Measurements from ENCODE around the gene ATF6B.
A peak's percentile ranks its signal among the peaks of the same experiment; 100 is the strongest.

Gene ATF6B

DNA sequence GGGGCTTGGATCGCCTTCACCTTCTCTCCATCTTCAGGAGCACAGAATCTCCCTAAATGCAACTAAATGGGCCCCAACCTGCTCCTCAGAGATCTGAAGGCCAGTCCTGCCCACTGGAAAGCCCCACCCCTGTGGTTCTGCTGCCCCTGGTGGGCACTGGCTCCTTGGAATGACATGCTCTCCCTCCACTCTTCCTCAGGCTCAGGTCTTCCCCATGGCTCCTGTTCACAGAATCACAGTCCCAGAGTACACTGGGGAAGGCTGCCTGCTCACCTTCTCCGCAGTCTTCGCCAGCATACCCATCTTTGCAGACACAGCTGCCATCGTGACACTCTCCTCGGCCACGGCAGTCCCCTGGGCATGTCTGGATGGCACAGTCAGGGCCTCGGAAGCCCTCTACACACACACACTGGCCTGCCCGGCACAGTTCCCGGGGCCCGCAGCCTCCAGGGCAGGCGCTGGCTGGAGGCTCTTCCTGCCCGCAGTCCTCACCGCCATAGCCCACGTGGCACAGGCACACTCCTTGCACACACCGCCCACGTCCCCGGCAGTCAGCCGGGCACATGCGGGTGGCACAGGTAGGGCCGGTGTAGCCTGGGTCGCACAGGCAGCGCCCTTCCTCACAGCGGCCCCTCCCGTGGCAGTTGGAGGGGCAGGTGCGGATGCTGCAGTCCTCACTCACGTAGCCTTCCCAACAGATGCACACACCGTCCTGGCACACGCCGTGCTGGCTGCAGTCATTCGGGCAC is 32.5 kb downstream of the ATF6B start:
- no peak overlapping the region for H3K4ac ChIP-seq (ENCODE audit: low read depth, low read length)
- no peak overlapping the region for H4K91ac ChIP-seq (ENCODE audit: low read depth, low read length)
- peaks cover 2% of the 10 kb centered on the region for H3K9me3 ChIP-seq (ENCODE audit: insufficient read depth, low read depth, low read length)
- H3K27ac ChIP-seq (ENCODE audit: low read depth, low read length): no peak overlapping the region
- WGBS (ENCODE audit: extremely low coverage, insufficient coverage, insufficient read length): no CpG with 5 or more reads among the region's 30 CpGs
- no peak overlapping the region for H4K12ac ChIP-seq (ENCODE audit: low read depth, low read length)
- no peak overlapping the region for H3K23ac ChIP-seq (ENCODE audit: low read length)
- no peaks in the 10 kb centered on the region for H3K27me3 ChIP-seq (ENCODE audit: insufficient read depth, low read length)
- H3K79me2 ChIP-seq (ENCODE audit: control insufficient read depth, insufficient read depth, low read length, poor library complexity): no peaks in the 10 kb centered on the region
- no peak overlapping the region for H3K4me2 ChIP-seq (ENCODE audit: low read length)
- no peaks in the 10 kb centered on the region for H3K36me3 ChIP-seq (ENCODE audit: control insufficient read depth in 1 of 2, insufficient read depth in 2 of 2, low read length in 2 of 2)
- DNase-seq: peak in 1 of 2 donors; percentile 38
- no peak overlapping the region for H2AFZ ChIP-seq (ENCODE audit: insufficient read depth, low read length, poor library complexity)
- no peak overlapping the region for H2AK5ac ChIP-seq (ENCODE audit: low read length)
- H3K9ac ChIP-seq (ENCODE audit: low read length): no peak overlapping the region
- no peak overlapping the region for H4K8ac ChIP-seq (ENCODE audit: low read depth, low read length)
- no peak overlapping the region for H3K14ac ChIP-seq (ENCODE audit: low read length)
- H2BK120ac ChIP-seq (ENCODE audit: insufficient read depth, low read length, poor library complexity): no peak overlapping the region
- no peaks in the 10 kb centered on the region for H3K4me1 ChIP-seq (ENCODE audit: control insufficient read depth in 1 of 2, insufficient read depth in 2 of 2, low read length in 2 of 2)
- no peak overlapping the region for H3K18ac ChIP-seq (ENCODE audit: low read length)
- H2BK12ac ChIP-seq (ENCODE audit: low read length): no peak overlapping the region
- H3K79me1 ChIP-seq (ENCODE audit: low read length): no peaks in the 10 kb centered on the region
- H3K4me3 ChIP-seq (ENCODE audit: low read depth, low read length): peak overlapping the region; percentile 34
- no peak overlapping the region for H2BK5ac ChIP-seq (ENCODE audit: low read depth, low read length, poor library complexity)

DNA sequence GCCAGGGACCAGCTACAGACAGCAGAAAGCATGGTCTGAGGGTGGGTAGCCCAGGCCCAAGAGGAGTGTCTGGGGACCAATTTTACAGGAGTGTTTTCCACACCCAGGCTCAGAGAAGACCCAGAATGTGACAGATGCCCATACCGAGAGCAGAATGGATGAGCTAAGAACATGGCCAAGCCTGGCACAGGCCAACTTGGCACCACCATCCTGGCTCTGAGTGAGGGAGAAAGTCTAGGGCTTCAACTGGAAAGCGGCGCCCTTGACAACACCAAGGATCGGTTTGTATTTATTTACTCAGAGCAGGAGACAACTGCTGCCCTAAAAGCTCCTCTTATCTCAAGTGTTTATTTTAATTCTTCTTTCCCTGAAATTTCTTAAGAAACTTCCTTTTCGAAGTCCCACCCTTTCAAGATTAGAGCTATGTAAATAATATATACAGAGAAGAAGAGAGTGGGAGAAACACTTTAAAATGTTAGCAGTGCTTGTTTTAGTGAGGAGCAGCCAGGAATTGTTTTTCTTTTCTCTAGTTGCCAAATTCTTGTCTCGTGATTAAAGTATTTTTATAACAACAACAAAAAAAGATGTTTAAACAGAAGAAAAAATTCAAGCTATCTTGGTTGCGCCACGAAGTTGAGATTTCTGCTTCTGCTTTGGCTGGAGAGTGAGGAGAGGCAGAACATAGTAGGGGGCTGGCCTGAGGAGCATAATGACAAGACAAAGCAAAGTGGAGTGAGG is 35.1 kb downstream of the ATF6B start:
- H2AFZ ChIP-seq (ENCODE audit: insufficient read depth, low read length, poor library complexity): no peak overlapping the region
- DNase-seq: no peak
- no peaks in the 10 kb centered on the region for H3K27me3 ChIP-seq (ENCODE audit: insufficient read depth, low read length)
- H3K79me2 ChIP-seq (ENCODE audit: control insufficient read depth, insufficient read depth, low read length, poor library complexity): no peaks in the 10 kb centered on the region
- no peak overlapping the region for H3K4ac ChIP-seq (ENCODE audit: low read depth, low read length)
- no peak overlapping the region for H3K23ac ChIP-seq (ENCODE audit: low read length)
- no peaks in the 10 kb centered on the region for H3K36me3 ChIP-seq (ENCODE audit: control insufficient read depth in 1 of 2, insufficient read depth in 2 of 2, low read length in 2 of 2)
- H3K18ac ChIP-seq (ENCODE audit: low read length): no peak overlapping the region
- peak overlapping the region; percentile 34 for H3K9ac ChIP-seq (ENCODE audit: low read length)
- WGBS (ENCODE audit: extremely low coverage, insufficient coverage, insufficient read length): no CpG with 5 or more reads among the region's 8 CpGs
- H3K4me3 ChIP-seq (ENCODE audit: low read depth, low read length): no peak overlapping the region
- H3K9me3 ChIP-seq (ENCODE audit: insufficient read depth, low read depth, low read length): peaks cover 2% of the 10 kb centered on the region
- H4K8ac ChIP-seq (ENCODE audit: low read depth, low read length): no peak overlapping the region
- H3K14ac ChIP-seq (ENCODE audit: low read length): no peak overlapping the region
- no peak overlapping the region for H2BK12ac ChIP-seq (ENCODE audit: low read length)
- no peak overlapping the region for H3K27ac ChIP-seq (ENCODE audit: low read depth, low read length)
- H2BK120ac ChIP-seq (ENCODE audit: insufficient read depth, low read length, poor library complexity): no peak overlapping the region
- H4K12ac ChIP-seq (ENCODE audit: low read depth, low read length): no peak overlapping the region
- H4K91ac ChIP-seq (ENCODE audit: low read depth, low read length): no peak overlapping the region
- H3K4me1 ChIP-seq (ENCODE audit: control insufficient read depth in 1 of 2, insufficient read depth in 2 of 2, low read length in 2 of 2): peaks cover 0 to under 1% of the 10 kb centered on the region in 2 experiments
- H3K79me1 ChIP-seq (ENCODE audit: low read length): peaks cover 1% of the 10 kb centered on the region
- no peak overlapping the region for H3K4me2 ChIP-seq (ENCODE audit: low read length)
- H2BK5ac ChIP-seq (ENCODE audit: low read depth, low read length, poor library complexity): no peak overlapping the region
- H2AK5ac ChIP-seq (ENCODE audit: low read length): no peak overlapping the region

GRCh38 chr6:32089082-32089828 is 38.8 kb downstream of the ATF6B start:
- Histone ChIP-seq H3K9me3 (ENCODE audit: insufficient read depth, low read depth, low read length) (peaks cover 3% of the 10 kb centered on the region), H3K36me3 (ENCODE audit: control insufficient read depth in 1 of 2, insufficient read depth in 2 of 2, low read length in 2 of 2) (no peaks in the 10 kb centered on the region), H2AK5ac (ENCODE audit: low read length) (no peak overlapping the region), H2BK12ac (ENCODE audit: low read length) (no peak overlapping the region), H3K14ac (ENCODE audit: low read length) (no peak overlapping the region), H4K12ac (ENCODE audit: low read depth, low read length) (no peak overlapping the region), H2BK120ac (ENCODE audit: insufficient read depth, low read length, poor library complexity) (no peak overlapping the region), H3K18ac (ENCODE audit: low read length) (no peak overlapping the region), H3K9ac (ENCODE audit: low read length) (no peak overlapping the region), H3K27ac (ENCODE audit: low read depth, low read length) (no peak overlapping the region), H3K4me2 (ENCODE audit: low read length) (no peak overlapping the region), H3K4me3 (ENCODE audit: low read depth, low read length) (no peak overlapping the region), H4K91ac (ENCODE audit: low read depth, low read length) (no peak overlapping the region), H3K27me3 (ENCODE audit: insufficient read depth, low read length) (no peaks in the 10 kb centered on the region), H3K4me1 (ENCODE audit: control insufficient read depth in 1 of 2, insufficient read depth in 2 of 2, low read length in 2 of 2) (peaks cover 2 to 13% of the 10 kb centered on the region in 2 experiments), H3K79me1 (ENCODE audit: low read length) (peaks cover 4% of the 10 kb centered on the region), H4K8ac (ENCODE audit: low read depth, low read length) (no peak overlapping the region), H3K79me2 (ENCODE audit: control insufficient read depth, insufficient read depth, low read length, poor library complexity) (peaks cover 3% of the 10 kb centered on the region), H2BK5ac (ENCODE audit: low read depth, low read length, poor library complexity) (no peak overlapping the region), H3K23ac (ENCODE audit: low read length) (no peak overlapping the region), H2AFZ (ENCODE audit: insufficient read depth, low read length, poor library complexity) (no peak overlapping the region), H3K4ac (ENCODE audit: low read depth, low read length) (no peak overlapping the region)
- DNase-seq: no peak
- no CpG with 5 or more reads among the region's 10 CpGs for WGBS (ENCODE audit: extremely low coverage, insufficient coverage, insufficient read length)

GRCh38 chr6:32088487-32089049 is 39.5 kb downstream of the ATF6B start:
- no peak overlapping the region for H4K12ac ChIP-seq (ENCODE audit: low read depth, low read length)
- H3K27me3 ChIP-seq (ENCODE audit: insufficient read depth, low read length): no peaks in the 10 kb centered on the region
- H3K4me1 ChIP-seq (ENCODE audit: control insufficient read depth in 1 of 2, insufficient read depth in 2 of 2, low read length in 2 of 2): peaks cover 2 to 13% of the 10 kb centered on the region in 2 experiments
- no peak overlapping the region for H2AFZ ChIP-seq (ENCODE audit: insufficient read depth, low read length, poor library complexity)
- no peak overlapping the region for H3K4ac ChIP-seq (ENCODE audit: low read depth, low read length)
- peaks cover 3% of the 10 kb centered on the region for H3K9me3 ChIP-seq (ENCODE audit: insufficient read depth, low read depth, low read length)
- no peak overlapping the region for H3K27ac ChIP-seq (ENCODE audit: low read depth, low read length)
- no CpG with 5 or more reads among the region's 14 CpGs for WGBS (ENCODE audit: extremely low coverage, insufficient coverage, insufficient read length)
- H3K4me3 ChIP-seq (ENCODE audit: low read depth, low read length): no peak overlapping the region
- peaks cover 3% of the 10 kb centered on the region for H3K79me2 ChIP-seq (ENCODE audit: control insufficient read depth, insufficient read depth, low read length, poor library complexity)
- H3K18ac ChIP-seq (ENCODE audit: low read length): no peak overlapping the region
- no peak overlapping the region for H3K23ac ChIP-seq (ENCODE audit: low read length)
- no peak overlapping the region for H4K8ac ChIP-seq (ENCODE audit: low read depth, low read length)
- no peak for DNase-seq
- no peak overlapping the region for H4K91ac ChIP-seq (ENCODE audit: low read depth, low read length)
- no peak overlapping the region for H2BK120ac ChIP-seq (ENCODE audit: insufficient read depth, low read length, poor library complexity)
- H3K36me3 ChIP-seq (ENCODE audit: control insufficient read depth in 1 of 2, insufficient read depth in 2 of 2, low read length in 2 of 2): no peaks in the 10 kb centered on the region
- peaks cover 4% of the 10 kb centered on the region for H3K79me1 ChIP-seq (ENCODE audit: low read length)
- no peak overlapping the region for H2AK5ac ChIP-seq (ENCODE audit: low read length)
- peak overlapping the region; percentile 2 for H3K9ac ChIP-seq (ENCODE audit: low read length)
- H3K4me2 ChIP-seq (ENCODE audit: low read length): no peak overlapping the region
- H3K14ac ChIP-seq (ENCODE audit: low read length): no peak overlapping the region
- H2BK5ac ChIP-seq (ENCODE audit: low read depth, low read length, poor library complexity): no peak overlapping the region
- H2BK12ac ChIP-seq (ENCODE audit: low read length): no peak overlapping the region
